HEK293 (cell line): ENCODE data around the gene MMP23B.

ENCODE experiments used
- CTCF ChIA-PET: fragments of 350-600 bp; formaldehyde crosslinking; extraction: SDS; loops from one replicate; lab custom pipeline; 2021; ENCODE audit warnings: antibody characterized with exemption; lab: Yijun Ruan, JAX
- POLR2A ChIA-PET: fragments of 300-600 bp; formaldehyde crosslinking; extraction: SDS; loops from one replicate; lab custom pipeline; 2020; ENCODE audit warnings: antibody characterized with exemption, inconsistent platforms; lab: Yijun Ruan, JAX
- H3K27ac ChIP-seq: fragments of 200-500 bp; sonication (Bioruptor generic); 2 replicates; pipeline ENCODE4 v1.5.1; 2014; ENCODE audit warnings: low read depth, low read length, control low read depth, inconsistent platforms; ENCODE audit errors: extremely low read depth
- H3K36me3 ChIP-seq, 2 experiments: fragments of 200-500 bp in 1 of 2; sonication (Bioruptor generic) in 1 of 2; 1 replicate in 1 of 2; 2 replicates in 1 of 2; pipeline ENCODE4 v1.5.1; 2014 to 2017; ENCODE audit warnings: inconsistent platforms in 2 of 2, low read length in 2 of 2; ENCODE audit not compliant: control insufficient read depth in 2 of 2, insufficient read depth in 1 of 2
- H3K4me1 ChIP-seq: fragments of 200-500 bp; sonication (Bioruptor generic); 2 replicates; pipeline ENCODE4 v1.5.1; 2014; ENCODE audit warnings: mild to moderate bottlenecking, low read length, inconsistent platforms; ENCODE audit not compliant: control insufficient read depth, insufficient read depth
- H3K4me3 ChIP-seq: 2 replicates; pipeline ENCODE4 v1.5.1; 2011; ENCODE audit warnings: low read depth, mild to moderate bottlenecking, control low read depth, low read length, moderate library complexity
- H3K9me3 ChIP-seq: fragments of 200-500 bp; sonication (Bioruptor generic); 2 replicates; pipeline ENCODE4 v1.5.1; 2014; ENCODE audit warnings: low read depth, low read length, inconsistent platforms; ENCODE audit not compliant: control insufficient read depth, insufficient read depth
- EGR2 ChIP-seq: fragments of 450-650 bp; formaldehyde crosslinking; IDR thresholded peaks from 2 replicates; pipeline ENCODE4 v1.5.1; 2016; ENCODE audit warnings: low read depth, missing biosample characterization, missing genetic modification characterization
- PRDM6 ChIP-seq: fragments of 450-650 bp; formaldehyde crosslinking; IDR thresholded peaks from 2 replicates; pipeline ENCODE4 v1.5.1; 2017; ENCODE audit warnings: missing biosample characterization, missing genetic modification characterization
- TCF7L2 ChIP-seq: IDR thresholded peaks from 2 replicates; pipeline ENCODE4 v1.6.1; 2011; ENCODE audit warnings: low read depth, mild to moderate bottlenecking, inconsistent platforms, low read length, moderate library complexity, borderline replicate concordance
- WT1 ChIP-seq: fragments of 450-650 bp; formaldehyde crosslinking; IDR thresholded peaks from 2 replicates; pipeline ENCODE4 v1.5.1; 2016; ENCODE audit warnings: missing biosample characterization, missing genetic modification characterization
- ZFP3 ChIP-seq: fragments of 450-650 bp; formaldehyde crosslinking; IDR thresholded peaks from 2 replicates; pipeline ENCODE4 v1.5.1; 2016; ENCODE audit warnings: low read depth, missing biosample characterization, missing genetic modification characterization
- ZFP69B ChIP-seq: fragments of 450-650 bp; formaldehyde crosslinking; IDR thresholded peaks from 2 replicates; pipeline ENCODE4 v1.5.1; 2016; ENCODE audit warnings: missing biosample characterization, missing genetic modification characterization
- ZIC2 ChIP-seq: fragments of 450-650 bp; formaldehyde crosslinking; IDR thresholded peaks from 2 replicates; pipeline ENCODE4 v1.5.1; 2016; ENCODE audit warnings: missing biosample characterization, missing genetic modification characterization
- ZNF654 ChIP-seq: fragments of 450-650 bp; formaldehyde crosslinking; IDR thresholded peaks from 2 replicates; pipeline ENCODE4 v1.5.1; 2016; ENCODE audit warnings: low read depth, missing biosample characterization, missing genetic modification characterization
- TF ChIP-seq, protein P1 (sequence below): fragments of 450-650 bp; IDR thresholded peaks from 2 replicates; pipeline ENCODE4 v1.5.1; 2018; ENCODE audit warnings: missing biosample characterization, mild to moderate bottlenecking, missing genetic modification characterization

The MMP23B gene

DNA sequence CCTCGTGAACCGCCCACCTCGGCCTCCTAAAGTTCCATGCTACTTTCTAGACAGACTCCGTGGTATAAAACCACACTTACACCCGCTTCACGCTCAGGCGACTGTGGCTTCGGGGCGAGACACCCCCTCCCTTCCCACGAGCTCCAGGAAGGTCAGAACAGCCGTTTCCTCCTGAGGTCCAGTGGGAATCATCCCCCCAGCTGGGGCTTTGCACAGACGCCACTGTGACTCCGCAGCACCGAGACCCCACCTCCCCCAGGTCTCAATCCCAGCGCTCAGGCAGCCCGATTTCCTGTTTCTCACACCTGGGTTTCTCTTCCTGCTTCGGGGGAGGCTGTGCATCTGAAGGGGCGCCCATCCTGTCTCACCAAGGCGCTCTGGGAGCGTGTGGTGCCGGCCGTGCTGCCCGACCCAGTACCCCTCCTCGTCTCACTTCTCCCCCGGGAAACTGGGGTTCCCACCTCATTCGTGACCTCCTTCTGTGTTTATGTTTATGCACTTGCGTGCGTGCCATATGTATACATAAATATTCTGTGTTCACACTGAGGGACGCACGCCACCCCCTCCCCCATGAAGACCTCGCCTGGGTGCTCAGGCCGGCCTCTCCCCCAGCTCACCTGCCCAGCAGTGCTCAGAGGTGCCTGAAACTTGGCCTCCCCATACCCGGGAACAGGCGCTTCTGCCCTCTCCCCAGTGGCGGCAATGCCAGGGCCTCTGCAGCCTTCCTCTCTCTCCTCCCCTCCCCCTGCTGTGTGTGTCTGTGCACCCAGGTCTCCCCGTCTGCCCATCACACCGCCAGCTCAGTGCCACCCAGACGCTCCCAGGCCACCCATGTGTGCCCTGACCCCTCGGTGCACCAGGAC, 46.0 kb downstream of the MMP23B start:
- CTCF ChIA-PET = no interaction called here

GRCh38 chr1:1678581-1679380, 46.8 kb downstream of the MMP23B start:
- TF ChIP-seq ZIC2 (tag by site-specific recombination) (peak; percentile 66), ZNF654 (tag by site-specific recombination) (no peak)
- TF ChIP-seq, all 188 proteins: peak for 1
- Histone ChIP-seq H3K27ac (peak overlapping the region; percentile 31; the same call in 1 of the 2 replicates), H3K4me1 (no peaks in the 10 kb centered on the region), H3K36me3 (peaks cover 0 to 11% of the 10 kb centered on the region in 2 experiments; a peak in 2 of 3 replicates), H3K9me3 (no peaks in the 10 kb centered on the region), H3K4me3 (no peak overlapping the region)
- ChIA-PET CTCF (no interaction called here), POLR2A (no interaction called here)

More for the DNA sequence above, 46.0 kb downstream of the MMP23B start:
- POLR2A ChIA-PET = no interaction called here
- peaks cover 0 to 11% of the 10 kb centered on the region in 2 experiments; a peak in 2 of 3 replicates for H3K36me3 ChIP-seq
- H3K4me3 ChIP-seq = no peak overlapping the region
- H3K27ac ChIP-seq = no peak overlapping the region
- no peaks in the 10 kb centered on the region for H3K4me1 ChIP-seq
- TF ChIP-seq PRDM6 (tag by site-specific recombination) = no peak
- TF ChIP-seq, protein P1, sequence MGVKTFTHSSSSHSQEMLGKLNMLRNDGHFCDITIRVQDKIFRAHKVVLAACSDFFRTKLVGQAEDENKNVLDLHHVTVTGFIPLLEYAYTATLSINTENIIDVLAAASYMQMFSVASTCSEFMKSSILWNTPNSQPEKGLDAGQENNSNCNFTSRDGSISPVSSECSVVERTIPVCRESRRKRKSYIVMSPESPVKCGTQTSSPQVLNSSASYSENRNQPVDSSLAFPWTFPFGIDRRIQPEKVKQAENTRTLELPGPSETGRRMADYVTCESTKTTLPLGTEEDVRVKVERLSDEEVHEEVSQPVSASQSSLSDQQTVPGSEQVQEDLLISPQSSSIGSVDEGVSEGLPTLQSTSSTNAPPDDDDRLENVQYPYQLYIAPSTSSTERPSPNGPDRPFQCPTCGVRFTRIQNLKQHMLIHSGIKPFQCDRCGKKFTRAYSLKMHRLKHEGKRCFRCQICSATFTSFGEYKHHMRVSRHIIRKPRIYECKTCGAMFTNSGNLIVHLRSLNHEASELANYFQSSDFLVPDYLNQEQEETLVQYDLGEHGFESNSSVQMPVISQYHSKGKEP (tag by site-specific recombination) = no peak
- TF ChIP-seq WT1 (tag by site-specific recombination) = no peak
- no peak for TF ChIP-seq ZFP69B (tag by site-specific recombination)
- no peaks in the 10 kb centered on the region for H3K9me3 ChIP-seq

DNA sequence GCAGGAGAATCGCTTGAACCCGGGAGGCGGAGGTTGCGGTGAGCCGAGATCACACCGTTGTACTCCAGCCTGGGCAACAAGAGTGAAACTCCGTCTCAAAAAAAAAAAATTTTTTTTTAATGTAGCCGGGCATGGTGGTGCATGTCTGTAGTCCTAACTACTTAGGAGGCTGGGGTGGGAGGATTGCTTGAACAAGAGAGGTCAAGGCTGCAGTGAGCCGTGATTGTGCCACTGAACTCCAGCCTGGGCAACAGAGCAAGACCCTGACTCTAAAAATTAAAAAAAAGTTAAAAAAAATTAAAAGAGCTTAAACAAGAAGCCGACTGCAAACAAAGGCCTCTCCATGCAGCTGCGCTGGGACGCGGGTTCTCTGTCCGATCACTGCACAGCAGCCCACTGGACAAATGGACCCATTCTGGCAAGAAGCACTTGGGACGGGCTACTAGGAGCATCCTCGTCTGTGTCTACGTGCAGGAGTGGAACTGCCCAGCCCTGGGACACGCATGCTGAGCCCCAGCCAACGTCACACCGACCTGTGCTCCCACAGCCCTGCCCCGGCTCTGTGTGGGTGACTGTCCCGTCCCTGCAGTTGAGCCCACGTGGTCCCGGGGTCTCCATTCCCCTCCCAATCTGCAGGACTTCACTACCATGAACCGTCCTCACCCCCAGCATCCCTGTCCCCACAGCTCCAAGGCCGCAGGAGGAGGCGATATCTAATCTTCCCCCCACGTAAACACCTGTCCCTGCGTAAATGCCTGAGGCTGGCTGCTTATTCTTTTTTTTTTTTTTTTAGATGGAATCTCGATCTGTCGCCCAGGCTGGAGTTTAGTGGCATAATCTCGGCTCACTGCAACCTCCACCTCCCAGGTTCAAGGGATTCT, 48.3 kb downstream of the MMP23B start:
- no peaks in the 10 kb centered on the region for H3K9me3 ChIP-seq
- ChIA-PET CTCF (no interaction called here), POLR2A (interaction anchor here (0.9 kb wide), 1 partner anchor 281 kb away, joined by 3 read pairs; the partner anchor contains the start of gene CCNL2)
- H3K4me1 ChIP-seq = no peaks in the 10 kb centered on the region
- peaks cover 0 to 11% of the 10 kb centered on the region in 2 experiments; a peak in 2 of 3 replicates for H3K36me3 ChIP-seq
- TF ChIP-seq EGR2 (peak; percentile 32; the same call in 1 of the 2 replicates), TCF7L2 (no peak)
- H3K27ac ChIP-seq = no peak overlapping the region
- H3K4me3 ChIP-seq = no peak overlapping the region

DNA sequence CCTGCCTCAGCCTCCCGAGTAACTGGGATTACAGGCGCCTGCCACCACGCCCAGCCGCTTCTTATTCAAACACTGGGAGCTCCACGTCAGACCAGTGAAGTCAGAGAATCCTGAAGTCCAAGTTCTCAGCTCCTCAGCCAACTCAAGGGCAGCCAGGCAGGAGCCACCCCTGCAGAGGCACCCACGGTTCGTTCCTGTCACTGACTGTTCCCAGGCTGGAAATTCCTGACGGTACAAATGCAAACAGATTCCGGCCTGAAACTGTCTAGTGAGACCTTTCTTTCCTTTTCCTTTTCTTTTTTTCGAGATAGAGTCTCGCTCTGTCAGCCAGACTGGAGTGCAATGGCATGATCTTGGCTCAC, 48.9 kb downstream of the MMP23B start:
- CTCF ChIA-PET = no interaction called here
- no peaks in the 10 kb centered on the region for H3K4me1 ChIP-seq
- POLR2A ChIA-PET = interaction anchor here (0.9 kb wide), 1 partner anchor 282 kb away, joined by 3 read pairs; the partner anchor contains the start of gene CCNL2
- no peaks in the 10 kb centered on the region for H3K9me3 ChIP-seq
- TF ChIP-seq ZIC2 (tag by site-specific recombination) (peak; percentile 38), ZFP3 (tag by site-specific recombination) (no peak)
- H3K4me3 ChIP-seq = no peak overlapping the region
- H3K36me3 ChIP-seq = peaks cover 0 to 11% of the 10 kb centered on the region in 2 experiments; a peak in 2 of 3 replicates
- no peak overlapping the region for H3K27ac ChIP-seq
